ENCODE results near the gene TOP3A.

The TOP3A gene

DNA sequence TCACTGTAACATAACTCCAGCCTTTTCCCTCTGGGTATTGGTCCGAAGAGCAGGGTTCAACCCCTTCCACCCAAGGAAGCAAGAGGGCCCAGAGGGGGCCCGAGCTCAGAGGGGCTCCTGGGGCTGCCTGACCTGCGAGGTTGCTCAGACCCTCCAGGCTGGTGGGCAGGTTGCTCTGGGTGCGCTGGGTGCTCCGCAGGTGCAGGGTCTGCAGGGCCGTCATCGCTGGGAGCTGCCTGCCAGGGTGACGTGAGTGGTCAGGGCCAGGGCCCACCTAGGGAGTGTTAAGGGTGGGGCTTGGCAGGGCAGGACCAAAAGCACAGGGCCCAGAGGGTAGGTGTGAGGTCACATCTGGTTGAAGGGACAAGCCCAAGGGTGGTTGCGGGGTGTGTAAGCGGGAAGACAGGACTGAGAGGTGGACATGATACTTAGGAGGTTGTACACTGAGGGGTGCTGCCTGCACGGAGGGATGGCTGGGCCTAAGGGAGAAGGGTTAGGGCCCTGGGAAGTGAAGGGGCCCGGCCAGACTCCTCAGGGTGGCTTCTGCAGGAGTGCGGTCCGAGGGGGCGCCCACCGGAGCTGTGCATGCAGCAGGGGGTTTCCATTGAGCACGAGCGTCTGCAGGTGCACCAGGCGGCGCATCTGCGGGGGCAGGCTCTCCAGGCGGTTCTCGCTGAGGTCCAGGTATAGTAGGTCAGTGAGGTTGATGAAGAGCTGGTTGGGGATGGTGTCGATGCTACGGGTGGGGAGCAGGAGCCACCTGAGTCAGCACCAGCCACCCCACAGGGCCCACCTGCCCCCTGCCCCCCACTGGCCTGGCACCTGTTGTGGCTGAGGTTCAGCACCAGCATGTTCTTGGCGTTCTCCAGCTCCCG lies 60.6 kb downstream of the TOP3A start:
- DNase-seq (ENCODE audit: low read depth) = no peak

GRCh38 chr17:18253187-18253884 lies 61.5 kb downstream of the TOP3A start:
- DNase-seq (ENCODE audit: low read depth) = no peak

DNA sequence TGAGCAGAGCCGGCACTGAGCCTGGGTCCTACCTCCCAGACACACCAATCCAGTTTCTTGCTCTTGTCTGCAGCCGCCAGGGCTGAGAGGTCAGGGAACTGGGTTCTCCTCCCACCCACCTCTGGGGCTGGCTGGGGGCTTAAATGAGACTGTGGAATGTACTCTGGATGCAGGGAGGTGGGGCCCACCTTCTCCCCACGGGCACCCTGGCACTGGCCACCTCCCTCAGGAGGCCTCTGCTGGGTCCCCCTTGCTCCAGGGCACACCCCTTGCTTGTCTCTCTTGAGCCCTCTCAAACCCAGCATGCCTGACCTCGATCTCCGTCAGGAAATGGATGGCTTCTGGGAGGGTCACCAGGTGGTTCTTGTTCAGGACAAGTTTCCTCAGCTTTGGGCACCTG lies 62.6 kb downstream of the TOP3A start:
- DNase-seq (ENCODE audit: low read depth) = no peak

DNA sequence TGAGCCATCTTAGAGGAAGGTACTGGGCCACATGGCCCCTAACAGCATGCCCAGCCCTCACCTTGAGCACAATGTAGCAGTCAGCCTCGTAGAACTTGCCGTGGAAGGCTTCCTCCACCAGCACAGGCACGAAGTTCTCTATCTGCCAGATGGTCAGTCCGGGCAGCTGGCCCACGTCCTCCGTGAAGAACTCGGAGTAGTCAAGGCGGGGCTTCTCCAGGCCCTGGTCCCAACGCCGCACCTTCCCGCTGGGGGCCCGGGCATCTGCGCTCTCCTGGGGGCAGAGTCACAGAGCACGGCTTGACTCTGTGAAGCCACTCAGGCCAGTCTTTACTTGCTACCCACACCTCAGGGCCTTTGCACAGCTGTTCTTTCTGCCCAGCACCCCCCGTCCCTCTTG lies 63.6 kb downstream of the TOP3A start:
- no peak for DNase-seq (ENCODE audit: low read depth)

GRCh38 chr17:18250708-18251107 lies 64.1 kb downstream of the TOP3A start:
- DNase-seq (ENCODE audit: low read depth) = no peak

GRCh38 chr17:18250259-18250658 lies 64.5 kb downstream of the TOP3A start:
- no peak for DNase-seq (ENCODE audit: low read depth)

- no peak for DNase-seq (ENCODE audit: low read depth)
These were observed 66.0 kb downstream of the TOP3A start for GRCh38 chr17:18248811-18249210.

DNA sequence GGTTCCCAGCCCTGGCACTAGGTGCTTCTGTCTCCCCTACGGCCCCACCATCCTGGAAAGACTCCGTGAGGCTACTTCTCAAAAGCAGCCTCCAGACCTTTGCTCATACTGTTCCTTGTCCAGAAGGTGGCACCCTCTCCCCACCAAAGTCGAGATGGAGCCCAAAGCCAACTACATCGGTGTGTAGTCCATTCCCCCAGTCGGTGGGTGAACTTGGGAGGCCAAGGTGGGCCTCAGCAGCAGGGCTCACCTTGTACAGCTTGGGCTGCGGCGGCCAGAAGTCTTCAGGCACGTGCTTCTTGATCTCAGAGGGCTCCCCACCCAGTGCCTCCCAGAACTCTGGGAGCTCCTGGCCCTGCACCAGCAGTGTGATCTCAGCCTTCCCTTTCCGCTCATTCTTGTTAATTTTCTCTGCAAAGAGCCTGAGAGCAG lies 66.5 kb downstream of the TOP3A start:
- DNase-seq (ENCODE audit: low read depth) = peak; percentile 45

DNA sequence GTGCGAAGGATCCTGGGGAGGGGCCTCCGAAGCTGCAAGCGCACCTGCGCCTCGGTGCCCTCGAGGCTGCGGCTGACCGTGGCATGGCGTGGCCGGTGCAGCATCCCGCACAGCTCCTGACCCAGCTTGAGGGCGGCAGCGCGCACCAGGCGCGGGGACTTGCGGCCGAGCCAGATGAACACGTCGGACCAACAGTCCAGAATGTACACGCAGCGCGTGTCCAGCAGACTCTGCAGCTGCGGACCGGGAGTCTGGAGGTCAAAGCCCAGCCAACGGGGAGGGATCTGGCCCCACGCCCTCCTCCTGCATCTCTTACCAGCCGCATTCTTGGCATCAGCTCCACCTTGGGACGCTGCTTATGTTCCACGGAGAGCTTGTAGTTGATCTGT lies 67.2 kb downstream of the TOP3A start:
- no peak for DNase-seq (ENCODE audit: low read depth)

DNA sequence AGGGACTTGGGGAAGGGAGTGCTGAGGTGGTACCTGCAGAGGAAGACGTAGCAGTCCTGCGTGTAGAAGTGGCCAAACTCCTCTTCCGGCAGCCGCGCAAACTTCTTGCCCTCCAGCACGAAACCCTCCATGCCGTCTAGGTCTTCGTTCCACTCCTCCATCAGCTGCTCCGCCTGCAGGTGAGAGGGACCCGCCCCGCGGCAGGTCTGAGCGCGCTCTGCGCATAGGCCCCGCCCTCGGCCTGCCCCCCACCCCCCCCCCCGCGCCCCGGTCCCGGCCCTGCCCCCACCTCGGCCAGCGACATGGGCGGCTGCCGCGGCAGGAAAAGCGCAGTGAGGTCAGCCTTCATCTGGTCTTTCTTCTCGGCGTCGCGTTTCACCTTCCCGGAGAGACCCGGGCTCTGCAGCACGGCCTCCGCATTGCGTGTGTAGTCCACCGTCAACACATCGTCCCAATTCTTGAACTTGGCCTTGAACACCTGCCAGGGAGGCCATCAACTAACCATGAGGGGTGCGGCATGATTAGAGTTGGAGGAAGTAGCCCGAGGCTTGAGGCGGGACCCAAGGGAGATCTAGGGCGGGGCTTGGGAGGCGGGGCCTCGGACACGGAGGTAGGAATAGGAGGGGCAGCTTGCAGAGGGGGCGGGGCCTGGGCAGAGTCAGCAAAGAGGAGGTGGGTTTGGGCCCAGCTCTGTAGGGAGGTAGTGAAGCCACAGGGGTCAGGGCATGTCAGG lies 67.7 kb downstream of the TOP3A start:
- DNase-seq (ENCODE audit: low read depth) = no peak

DNA sequence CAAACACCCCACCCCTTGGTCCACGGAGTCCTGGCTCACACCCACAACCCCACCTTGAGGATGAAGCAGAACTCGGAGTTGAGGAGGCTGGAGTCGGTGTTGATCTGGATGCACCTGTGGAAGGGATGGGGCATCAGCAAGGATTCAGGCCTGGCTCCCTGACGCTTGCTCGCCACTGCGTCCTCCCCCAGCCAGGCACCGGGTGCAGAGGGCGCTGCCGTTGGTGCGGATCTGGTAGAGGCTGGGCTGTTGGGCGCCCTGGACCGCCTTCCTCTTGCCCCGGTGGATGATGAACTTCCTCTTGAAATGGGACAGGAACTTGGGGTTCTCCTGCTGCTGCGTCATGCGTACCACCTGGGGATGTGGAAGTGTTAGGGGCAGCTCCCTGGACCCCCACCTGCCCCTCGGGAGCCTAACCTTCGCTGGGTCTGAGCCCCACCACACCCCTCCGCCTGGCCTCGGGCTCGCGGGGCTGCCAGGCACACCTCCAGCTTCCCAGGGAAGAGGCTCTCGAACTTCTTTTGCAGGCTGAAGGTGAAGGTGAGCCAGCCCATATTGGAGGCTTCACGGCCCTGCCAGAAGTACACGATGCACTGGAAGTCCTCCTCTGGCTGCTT lies 68.6 kb downstream of the TOP3A start:
- no peak for DNase-seq (ENCODE audit: low read depth)

DNA sequence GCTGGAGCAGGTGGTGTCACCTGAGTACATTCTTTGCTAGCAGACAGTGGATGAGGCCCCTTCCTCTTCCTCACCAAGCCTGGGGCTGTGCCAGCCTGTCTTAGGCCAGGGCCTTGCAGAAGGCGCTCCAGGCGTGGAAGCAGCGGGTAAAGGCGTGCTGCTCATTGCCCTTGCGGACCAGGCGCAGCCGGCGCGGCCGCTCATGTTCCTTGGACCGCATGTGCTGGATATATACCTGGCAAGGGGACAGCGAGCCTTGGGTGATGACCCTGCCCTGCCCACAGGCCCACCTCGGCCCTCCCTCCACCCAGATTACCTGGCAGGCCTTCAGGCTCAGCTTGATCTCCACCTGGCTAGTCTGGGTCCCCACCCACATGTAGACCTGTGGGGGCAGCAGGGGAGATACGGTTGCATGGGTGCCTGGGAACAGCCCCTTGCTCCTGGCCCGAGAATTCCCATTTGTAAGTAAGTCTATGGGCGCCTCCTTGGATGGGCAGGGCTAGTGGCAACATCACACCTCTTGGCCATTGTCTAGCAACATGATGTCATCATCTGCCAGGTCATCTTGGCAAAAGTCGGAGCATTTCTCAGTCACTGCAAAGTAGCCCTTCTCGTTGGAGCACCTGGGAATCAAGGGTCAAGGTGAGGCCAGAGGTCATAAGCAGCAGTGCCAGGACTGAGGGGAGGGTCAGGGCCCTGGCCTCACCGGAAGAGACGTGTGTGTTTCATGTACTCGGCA lies 69.6 kb downstream of the TOP3A start:
- DNase-seq (ENCODE audit: low read depth) = no peak

DNA sequence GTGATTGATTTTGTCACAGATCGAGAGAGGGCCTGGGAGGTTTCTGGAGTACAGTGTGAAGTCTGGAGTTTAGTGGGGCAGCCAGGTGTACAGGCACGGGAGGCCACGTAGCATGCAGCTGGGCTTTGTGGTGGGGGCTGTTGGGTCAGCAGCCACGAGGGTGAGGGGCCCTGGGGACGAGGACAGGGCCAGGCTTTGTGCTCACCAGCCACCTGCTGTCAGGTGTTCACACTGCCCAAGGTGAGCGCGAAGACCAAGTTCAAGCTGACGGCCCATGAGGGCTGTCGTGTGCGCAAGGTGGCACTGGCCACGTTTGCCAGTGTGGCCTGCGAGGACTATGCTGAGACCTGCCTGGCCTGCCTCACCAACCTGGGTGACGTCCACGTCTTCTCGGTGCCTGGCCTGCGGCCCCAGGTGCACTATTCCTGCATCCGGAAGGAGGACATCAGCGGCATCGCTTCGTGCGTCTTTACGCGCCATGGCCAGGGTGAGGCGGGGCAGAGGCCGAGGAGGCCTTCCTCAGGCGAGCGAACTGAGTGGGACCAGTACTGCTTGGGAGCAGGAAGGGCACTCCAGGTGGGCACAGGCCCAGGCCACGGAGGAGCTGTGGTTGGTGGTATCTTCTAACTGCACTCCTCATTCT lies 73.4 kb downstream of the TOP3A start:
- DNase-seq (ENCODE audit: low read depth) = no peak

GRCh38 chr17:18240449-18240848 lies 74.3 kb downstream of the TOP3A start:
- no peak for DNase-seq (ENCODE audit: low read depth)

- DNase-seq (ENCODE audit: low read depth) = no peak
These were observed 76.5 kb downstream of the TOP3A start for GRCh38 chr17:18238299-18238698.

- no peak for DNase-seq (ENCODE audit: low read depth)
These were observed 77.3 kb downstream of the TOP3A start for GRCh38 chr17:18237461-18237860.

DNA sequence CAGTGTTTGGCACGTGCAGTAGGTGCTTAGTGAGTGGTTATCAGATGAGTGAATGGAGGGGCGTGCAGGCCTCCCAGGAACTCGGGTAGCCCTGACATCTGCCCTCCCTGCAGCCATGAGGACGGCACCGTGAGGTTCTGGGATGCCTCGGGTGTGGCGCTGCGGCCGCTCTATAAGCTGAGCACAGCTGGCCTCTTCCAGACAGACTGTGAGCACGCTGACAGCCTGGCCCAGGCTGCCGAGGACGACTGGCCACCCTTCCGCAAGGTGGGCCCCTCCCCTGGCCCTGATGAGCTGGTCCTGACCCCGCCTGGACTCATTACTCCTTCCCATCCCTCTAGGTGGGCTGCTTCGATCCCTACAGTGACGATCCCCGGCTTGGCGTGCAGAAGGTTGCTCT lies 78.3 kb downstream of the TOP3A start:
- DNase-seq (ENCODE audit: low read depth) = no peak

DNA sequence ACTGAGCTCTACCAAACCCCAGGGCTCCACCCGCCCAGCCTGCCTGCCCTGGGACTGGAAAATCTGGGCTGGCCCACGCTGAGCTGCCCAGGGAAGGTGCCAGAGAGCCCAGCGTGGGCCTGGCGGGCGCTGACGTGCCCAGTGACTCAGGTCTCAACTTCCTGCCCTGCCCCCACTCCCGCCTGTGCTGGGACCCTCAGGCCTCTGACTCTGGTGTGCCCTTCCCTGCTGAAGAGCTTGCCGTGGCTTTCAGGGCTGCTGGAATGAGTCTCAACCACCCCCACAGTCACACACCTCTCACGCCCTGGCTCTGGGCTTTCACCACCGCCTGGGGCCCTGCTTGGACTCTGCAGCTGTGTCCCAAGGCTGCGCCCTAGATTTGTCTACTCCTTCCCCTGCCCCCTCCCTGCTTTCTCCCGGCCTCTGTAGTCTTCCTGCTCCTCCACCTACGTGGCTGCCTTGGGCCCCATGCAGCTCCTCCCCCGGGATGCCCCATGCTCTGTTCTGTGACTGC lies 79.0 kb downstream of the TOP3A start:
- DNase-seq (ENCODE audit: low read depth) = no peak

DNA sequence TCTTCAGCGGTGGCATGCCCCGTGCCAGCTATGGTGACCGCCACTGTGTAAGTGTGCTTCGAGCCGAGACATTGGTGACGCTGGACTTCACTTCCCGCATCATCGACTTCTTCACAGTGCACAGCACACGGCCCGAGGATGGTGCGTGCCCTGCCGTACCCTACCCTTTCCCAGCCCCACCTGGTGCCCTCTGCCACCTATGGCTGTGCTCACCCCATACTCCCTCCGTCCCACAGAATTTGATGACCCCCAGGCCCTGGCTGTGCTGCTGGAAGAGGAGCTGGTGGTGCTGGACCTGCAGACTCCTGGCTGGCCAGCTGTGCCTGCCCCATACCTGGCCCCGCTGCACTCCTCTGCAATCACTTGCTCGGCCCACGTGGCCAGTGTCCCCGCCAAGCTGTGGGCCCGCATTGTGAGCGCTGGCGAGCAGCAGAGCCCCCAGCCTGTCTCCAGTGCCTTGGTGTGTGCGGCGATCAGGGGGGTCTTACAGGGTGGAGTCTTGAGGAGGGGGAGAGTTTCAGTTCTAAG lies 79.9 kb downstream of the TOP3A start:
- no peak for DNase-seq (ENCODE audit: low read depth)

DNA sequence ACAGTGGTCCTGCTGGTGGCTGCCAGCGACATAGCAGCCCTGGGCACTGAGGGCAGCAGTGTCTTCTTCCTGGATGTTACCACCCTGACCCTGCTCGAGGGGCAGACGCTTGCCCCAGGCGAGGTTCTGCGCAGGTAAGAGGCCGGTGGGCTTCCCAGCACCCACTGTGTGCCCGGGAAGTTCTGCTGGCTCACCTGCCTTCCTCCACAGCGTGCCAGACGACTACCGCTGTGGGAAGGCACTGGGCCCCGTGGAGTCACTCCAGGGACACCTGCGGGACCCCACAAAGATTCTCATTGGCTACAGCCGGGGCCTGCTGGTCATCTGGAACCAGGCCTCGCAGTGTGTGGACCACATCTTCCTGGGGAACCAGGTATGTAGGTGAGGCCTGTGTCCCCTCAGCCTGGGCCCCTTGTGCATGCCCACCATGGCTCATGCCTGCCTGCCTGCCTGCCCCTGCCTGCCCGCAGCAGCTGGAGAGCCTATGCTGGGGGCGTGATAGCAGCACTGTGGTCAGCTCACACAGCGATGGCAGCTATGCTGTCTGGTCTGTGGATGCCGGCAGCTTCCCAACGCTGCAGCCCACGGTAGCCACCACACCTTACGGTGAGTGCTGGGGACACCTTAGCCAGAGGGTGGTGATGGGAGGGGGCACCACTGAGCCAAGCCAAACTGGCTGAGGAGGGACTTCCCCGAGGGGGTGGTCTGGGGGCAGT lies 80.8 kb downstream of the TOP3A start:
- no peak for DNase-seq (ENCODE audit: low read depth)

All from activated T-helper 1 cell treated with Interleukin-2 at 50 U/mL for 16 hours (primary cell).